ENCODE measurements around the gene ATP11C. TPM values are rescaled to one million over a fixed set of nuclear protein-coding genes. Genes with fewer than 3 reads are reported as not detected.

ATP11C gene
- total RNA-seq, 6 experiments from 2014 or later = 25.1 to 38.6 (median 35.7) TPM

GRCh38 chrX:139890991-139891700 is 41.7 kb downstream of the ATP11C start:
- no peaks in the 10 kb centered on the region for H3K9me3 Mint-ChIP-seq
- TF ChIP-seq, protein P1, sequence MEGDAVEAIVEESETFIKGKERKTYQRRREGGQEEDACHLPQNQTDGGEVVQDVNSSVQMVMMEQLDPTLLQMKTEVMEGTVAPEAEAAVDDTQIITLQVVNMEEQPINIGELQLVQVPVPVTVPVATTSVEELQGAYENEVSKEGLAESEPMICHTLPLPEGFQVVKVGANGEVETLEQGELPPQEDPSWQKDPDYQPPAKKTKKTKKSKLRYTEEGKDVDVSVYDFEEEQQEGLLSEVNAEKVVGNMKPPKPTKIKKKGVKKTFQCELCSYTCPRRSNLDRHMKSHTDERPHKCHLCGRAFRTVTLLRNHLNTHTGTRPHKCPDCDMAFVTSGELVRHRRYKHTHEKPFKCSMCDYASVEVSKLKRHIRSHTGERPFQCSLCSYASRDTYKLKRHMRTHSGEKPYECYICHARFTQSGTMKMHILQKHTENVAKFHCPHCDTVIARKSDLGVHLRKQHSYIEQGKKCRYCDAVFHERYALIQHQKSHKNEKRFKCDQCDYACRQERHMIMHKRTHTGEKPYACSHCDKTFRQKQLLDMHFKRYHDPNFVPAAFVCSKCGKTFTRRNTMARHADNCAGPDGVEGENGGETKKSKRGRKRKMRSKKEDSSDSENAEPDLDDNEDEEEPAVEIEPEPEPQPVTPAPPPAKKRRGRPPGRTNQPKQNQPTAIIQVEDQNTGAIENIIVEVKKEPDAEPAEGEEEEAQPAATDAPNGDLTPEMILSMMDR (IDR thresholded peaks at IDR 0.05) = no peak
- no peaks in the 10 kb centered on the region for H3K27me3 Mint-ChIP-seq (ENCODE audit: insufficient read depth)
- H3K4me1 Mint-ChIP-seq (ENCODE audit: low read depth) = peaks cover 48% of the 10 kb centered on the region
- peak overlapping the region; percentile 84 for H3K4me3 Mint-ChIP-seq
- DNase-seq = peak; percentile 78
- H3K27ac Mint-ChIP-seq = peak overlapping the region; percentile 78
- no peaks in the 10 kb centered on the region; the same call in 1 of the 2 replicates for H3K36me3 Mint-ChIP-seq (ENCODE audit: low read depth)

- H3K27me3 Mint-ChIP-seq (ENCODE audit: insufficient read depth) = no peaks in the 10 kb centered on the region
- DNase-seq = peak; percentile 11
- peak overlapping the region; percentile 84 for H3K4me3 Mint-ChIP-seq
- H3K36me3 Mint-ChIP-seq (ENCODE audit: low read depth) = no peaks in the 10 kb centered on the region; the same call in 1 of the 2 replicates
- H3K27ac Mint-ChIP-seq = peak overlapping the region; percentile 78
- H3K9me3 Mint-ChIP-seq = no peaks in the 10 kb centered on the region
- TF ChIP-seq, protein P1 (IDR thresholded peaks at IDR 0.05) = no peak
- peaks cover 55% of the 10 kb centered on the region for H3K4me1 Mint-ChIP-seq (ENCODE audit: low read depth)
These were observed 43.1 kb downstream of the ATP11C start for GRCh38 chrX:139889760-139890159.

- H3K4me1 Mint-ChIP-seq (ENCODE audit: low read depth) = peaks cover 66% of the 10 kb centered on the region
- TF ChIP-seq, protein P1 (IDR thresholded peaks at IDR 0.05) = no peak
- DNase-seq = no peak
- no peaks in the 10 kb centered on the region; the same call in 1 of the 2 replicates for H3K27me3 Mint-ChIP-seq (ENCODE audit: insufficient read depth)
- no peak overlapping the region for H3K4me3 Mint-ChIP-seq
- H3K9me3 Mint-ChIP-seq = no peaks in the 10 kb centered on the region
- H3K27ac Mint-ChIP-seq = peak overlapping the region; percentile 91; the same call in 1 of the 2 replicates
- H3K36me3 Mint-ChIP-seq (ENCODE audit: low read depth) = no peaks in the 10 kb centered on the region
These were observed 48.9 kb downstream of the ATP11C start for GRCh38 chrX:139883984-139884383.

- DNase-seq = no peak
- Mint-ChIP-seq H3K4me3 (peak overlapping the region; percentile 77), H3K4me1 (ENCODE audit: low read depth) (peaks cover 80% of the 10 kb centered on the region), H3K27me3 (ENCODE audit: insufficient read depth) (no peaks in the 10 kb centered on the region; the same call in 1 of the 2 replicates), H3K27ac (peak overlapping the region; percentile 91), H3K9me3 (no peaks in the 10 kb centered on the region), H3K36me3 (ENCODE audit: low read depth) (peaks cover 5% of the 10 kb centered on the region; the same call in 1 of the 2 replicates)
- TF ChIP-seq, protein P1 (IDR thresholded peaks at IDR 0.05) = no peak
These were observed 50.6 kb downstream of the ATP11C start for GRCh38 chrX:139882299-139882698.

DNA sequence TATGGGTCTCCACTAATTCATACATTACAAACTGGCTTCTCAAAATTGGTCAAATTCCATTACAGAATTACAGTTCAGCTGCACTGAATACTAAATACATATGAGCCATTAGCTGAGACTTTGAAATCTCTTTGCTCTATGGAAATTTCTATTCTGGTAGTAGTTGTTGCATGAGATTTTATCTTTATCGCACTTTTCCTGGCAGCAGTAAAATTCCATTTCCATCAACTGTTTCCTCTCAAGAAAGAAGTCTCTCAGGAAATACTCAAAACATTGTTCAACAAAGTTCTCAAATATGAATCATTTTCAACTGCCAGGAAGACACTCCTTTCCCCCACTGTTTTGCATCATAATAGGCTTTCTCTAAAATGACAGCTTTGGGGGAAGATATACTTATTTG is 51.3 kb downstream of the ATP11C start:
- no peaks in the 10 kb centered on the region; the same call in 1 of the 2 replicates for H3K27me3 Mint-ChIP-seq (ENCODE audit: insufficient read depth)
- peaks cover 7% of the 10 kb centered on the region; the same call in 1 of the 2 replicates for H3K36me3 Mint-ChIP-seq (ENCODE audit: low read depth)
- TF ChIP-seq, protein P1 (IDR thresholded peaks at IDR 0.05) = no peak
- peak; percentile 62 for DNase-seq
- peak overlapping the region; percentile 91 for H3K27ac Mint-ChIP-seq
- peak overlapping the region; percentile 77 for H3K4me3 Mint-ChIP-seq
- peaks cover 85% of the 10 kb centered on the region for H3K4me1 Mint-ChIP-seq (ENCODE audit: low read depth)
- H3K9me3 Mint-ChIP-seq = no peaks in the 10 kb centered on the region
